MM.1S (cell line): ENCODE data around the gene METAP2.

Experiments used
- EZH2 ChIP-seq: fragments of 300-600 bp; sonication (generic); optimal IDR thresholded peaks from 2 replicates; pipeline ENCODE3; 2017; ENCODE audit warnings: low read depth, mild to moderate bottlenecking, antibody characterized with exemption, low read length, mixed read lengths
- EZH2phosphoT487 ChIP-seq: fragments of 300-600 bp; sonication (generic); IDR thresholded peaks from 2 replicates; pipeline ENCODE4 v1.6.1; 2018; ENCODE audit warnings: antibody characterized with exemption, low read length
- TF ChIP-seq, protein P1 (sequence below): fragments of 300-600 bp; sonication (generic); IDR thresholded peaks from 2 replicates; pipeline ENCODE4 v1.5.1; 2016; ENCODE audit warnings: antibody characterized with exemption, low read length, mixed read lengths

- TF ChIP-seq, protein P1, sequence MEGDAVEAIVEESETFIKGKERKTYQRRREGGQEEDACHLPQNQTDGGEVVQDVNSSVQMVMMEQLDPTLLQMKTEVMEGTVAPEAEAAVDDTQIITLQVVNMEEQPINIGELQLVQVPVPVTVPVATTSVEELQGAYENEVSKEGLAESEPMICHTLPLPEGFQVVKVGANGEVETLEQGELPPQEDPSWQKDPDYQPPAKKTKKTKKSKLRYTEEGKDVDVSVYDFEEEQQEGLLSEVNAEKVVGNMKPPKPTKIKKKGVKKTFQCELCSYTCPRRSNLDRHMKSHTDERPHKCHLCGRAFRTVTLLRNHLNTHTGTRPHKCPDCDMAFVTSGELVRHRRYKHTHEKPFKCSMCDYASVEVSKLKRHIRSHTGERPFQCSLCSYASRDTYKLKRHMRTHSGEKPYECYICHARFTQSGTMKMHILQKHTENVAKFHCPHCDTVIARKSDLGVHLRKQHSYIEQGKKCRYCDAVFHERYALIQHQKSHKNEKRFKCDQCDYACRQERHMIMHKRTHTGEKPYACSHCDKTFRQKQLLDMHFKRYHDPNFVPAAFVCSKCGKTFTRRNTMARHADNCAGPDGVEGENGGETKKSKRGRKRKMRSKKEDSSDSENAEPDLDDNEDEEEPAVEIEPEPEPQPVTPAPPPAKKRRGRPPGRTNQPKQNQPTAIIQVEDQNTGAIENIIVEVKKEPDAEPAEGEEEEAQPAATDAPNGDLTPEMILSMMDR, result no peak
- TF ChIP-seq EZH2 (no peak), EZH2phosphoT487 (no peak)
Measured at GRCh38 chr12:95520816-95521215, 46.9 kb downstream of the METAP2 start.
